Upper lobe of left lung (tissue), 6 donors: ENCODE results near the gene USPL1. TPM values are rescaled to one million over a fixed set of nuclear protein-coding genes. Genes with fewer than 3 reads are reported as not detected.

Experiments used
- ATAC-seq, 2 donors: fragments of 200-7000 bp; cut with Tn5 transposase; one replicate each; pipeline ENCODE4 v1.9.1; 2022; ENCODE audit warnings: mild to moderate bottlenecking in 2 of 2, moderate library complexity in 2 of 2; ENCODE audit not compliant: low FRiP score in 2 of 2
- DNase-seq, 2 donors: peaks; one replicate each; pipeline ENCODE4 v3.0.0-alpha.2; 2019 to 2020
- H3K27ac ChIP-seq, 4 donors: fragments of 200-600 bp; sonication (generic); one replicate each; pipeline ENCODE4 v1.5.1; 2016 to 2019
- H3K27me3 ChIP-seq, 4 donors: fragments of 200-600 bp; sonication (generic); one replicate each; pipeline ENCODE4 v1.5.1; 2017 to 2019
- H3K36me3 ChIP-seq, 4 donors: fragments of 200-600 bp; sonication (generic); one replicate each; pipeline ENCODE4 v1.5.1; 2016 to 2019
- H3K4me1 ChIP-seq, 4 donors: fragments of 200-600 bp; sonication (generic); one replicate each; pipeline ENCODE4 v1.5.1; 2018 to 2019
- H3K4me3 ChIP-seq, 4 donors: fragments of 200-600 bp; sonication (generic); one replicate each; pipeline ENCODE4 v1.5.1; 2017 to 2019; ENCODE audit warnings: mild to moderate bottlenecking in 2 of 4, moderate library complexity in 1 of 4
- H3K9me3 ChIP-seq, 4 donors: fragments of 200-600 bp; sonication (generic); one replicate each; pipeline ENCODE4 v1.5.1; 2018 to 2019
- CTCF ChIP-seq, 6 experiments: fragments of 450-650 bp in 4 of 6; fragments of 200-600 bp in 2 of 6; sonication (generic) in 2 of 6; IDR thresholded peaks; one replicate each; pipeline ENCODE4 v1.5.1; 2016 to 2019; ENCODE audit warnings: antibody characterized with exemption in 6 of 6
- EP300 ChIP-seq, 4 donors: sonication (generic); formaldehyde crosslinking; IDR thresholded peaks; one replicate each; pipeline ENCODE4 v1.5.1; 2017; ENCODE audit warnings: antibody characterized with exemption in 4 of 4, control low read depth in 2 of 4
- POLR2A ChIP-seq, 4 donors: fragments of 450-650 bp; IDR thresholded peaks; one replicate each; pipeline ENCODE4 v1.5.1; 2016 to 2017; ENCODE audit warnings: antibody characterized with exemption in 4 of 4, mild to moderate bottlenecking in 2 of 4
- POLR2AphosphoS5 ChIP-seq, 2 donors: sonication (generic); formaldehyde crosslinking; IDR thresholded peaks; one replicate each; pipeline ENCODE4 v1.5.1; 2017; ENCODE audit warnings: antibody characterized with exemption in 2 of 2
- WGBS, 2 donors: methylation state at CpG; one replicate each; pipeline ENCODE4 v1.1.5; 2017 to 2018; 5-methylcytosine and 5-hydroxymethylcytosine counted together
- total RNA-seq, 6 donors: library from RNA; depleted of rRNA in 4 of 6; stranded (reverse); fragments of >200 nt in 4 of 6; gene quantifications; one replicate each; pipeline versions ENCODE4 v1.1.0 to v1.2.1, GENCODE V29; 2016 to 2021
- donor health status: DM: no; HTN: no; CAD: no; lungs with moderate emphysema.
- donor health status: DM: no; HTN: yes; CAD: no; lungs with severe emphysema.

The USPL1 gene
- 10 to 100 TPM; 10.8 to 25.1 (median 16.2) TPM for total RNA-seq

DNA sequence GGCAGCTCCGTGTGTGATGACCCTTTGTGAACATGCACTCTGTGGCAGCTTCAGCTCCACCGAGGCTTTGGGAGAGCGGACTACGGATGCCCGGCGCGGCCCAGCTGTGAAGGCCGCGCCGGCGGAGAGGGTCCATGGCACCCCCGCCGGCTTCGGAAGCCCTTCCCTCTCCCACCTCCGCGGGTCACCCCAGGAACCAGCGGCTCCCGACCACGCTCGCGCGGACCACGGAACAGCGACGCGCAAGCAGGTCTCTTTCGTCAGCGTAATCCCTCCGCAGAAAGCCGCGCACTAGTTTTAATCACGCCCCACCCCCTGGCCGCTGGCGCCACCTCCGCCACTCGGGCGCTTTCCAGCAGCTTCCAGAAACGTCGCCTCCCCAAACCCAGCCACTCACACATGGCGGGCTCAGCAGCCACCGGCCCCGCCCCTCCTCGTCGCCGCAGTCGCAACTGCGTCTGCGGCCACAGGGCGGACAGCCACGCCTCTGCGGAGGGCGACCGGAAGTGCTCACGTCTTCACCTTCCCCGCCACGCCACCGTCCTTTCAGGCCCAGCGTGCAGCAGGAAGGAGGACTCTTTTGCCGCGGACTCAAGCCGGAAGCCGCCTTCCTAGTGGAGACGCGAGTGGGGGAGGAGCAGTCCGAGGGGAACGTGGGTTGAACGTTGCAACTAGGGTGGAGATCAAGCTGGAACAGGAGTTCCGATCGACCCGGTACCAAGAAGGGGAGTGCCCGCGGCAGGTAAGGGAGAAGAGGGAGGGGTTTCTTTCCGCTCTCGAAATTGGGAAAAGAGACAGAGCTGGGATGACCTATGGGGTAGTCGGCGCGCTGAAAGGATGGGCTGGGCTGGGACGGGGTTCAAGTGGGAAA is at the start of gene USPL1:
Gene USPL1, plus strand, starts transcription at position 606 of the 871 bp plus-strand sequence. CDS start 3,221 bp downstream, outside the sequence.
- Histone ChIP-seq H3K4me1 (peaks cover 24 to 31% (median 27%) of the 10 kb centered on the region in 4 donors), H3K36me3 (peaks cover 0 to 9% (median 0%) of the 10 kb centered on the region in 4 donors), H3K9me3 (no peaks in the 10 kb centered on the region), H3K27me3 (no peaks in the 10 kb centered on the region), H3K27ac (peak within 1 kb of the TSS; percentile 99 to 100 (median 99)), H3K4me3 (peak within 1 kb of the TSS; percentile 79 to 93 (median 84))
- peak; percentile 97 to 99 for ATAC-seq
- DNase-seq: peak; percentile 98 to 99
- TF ChIP-seq POLR2AphosphoS5 (IDR thresholded peaks at IDR 0.05) (peak; percentile 99), EP300 (IDR thresholded peaks at IDR 0.05) (peak in 2 of 4 donors; percentile 22 to 94), CTCF (IDR thresholded peaks at IDR 0.05) (peak; percentile 37 to 97 (median 88)), POLR2A (IDR thresholded peaks at IDR 0.05) (peak; percentile 67 to 98 (median 94))
- WGBS, 2 donors: 0% methylated on average over 24 to 76 of the region's 78 CpGs

DNA sequence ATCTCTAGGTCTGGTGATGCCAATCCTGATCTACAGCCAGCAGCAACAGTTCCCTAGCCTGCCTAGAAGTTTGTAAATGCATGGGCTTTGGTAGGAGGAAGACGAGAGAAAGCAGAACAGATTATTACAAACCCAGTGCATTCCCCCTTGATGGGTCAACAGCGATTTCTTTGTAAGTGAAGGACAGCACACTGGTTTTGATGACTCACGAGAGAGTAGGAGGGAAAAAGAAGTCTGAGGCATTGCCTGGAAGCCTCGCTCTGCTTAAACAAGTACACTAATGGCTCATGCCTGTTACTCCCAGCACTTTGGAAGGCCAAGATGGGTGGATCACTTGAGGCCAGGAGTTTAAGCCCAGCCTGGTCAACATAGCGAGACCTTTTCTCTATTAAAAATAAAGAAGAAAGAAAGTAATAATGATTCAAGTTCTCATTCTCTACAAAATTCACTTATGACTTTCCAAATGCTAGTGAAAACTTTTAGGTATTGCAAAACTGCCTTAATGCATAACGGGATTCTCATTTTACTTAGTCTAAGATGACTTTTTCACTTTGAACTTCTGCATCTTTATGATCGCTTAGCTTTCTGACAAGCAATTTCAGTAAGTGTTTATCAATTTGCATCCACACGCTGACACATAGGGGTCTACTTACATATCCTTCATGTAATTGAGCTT is 47.7 kb upstream of the USPL1 start:
- DNase-seq (no peak), ATAC-seq (peak in 1 of 2 donors; percentile 91)
- no peak overlapping the region for H3K4me3 ChIP-seq
- no peaks in the 10 kb centered on the region for H3K36me3 ChIP-seq
- TF ChIP-seq EP300 (IDR thresholded peaks at IDR 0.05) (no peak), CTCF (IDR thresholded peaks at IDR 0.05) (no peak), POLR2AphosphoS5 (IDR thresholded peaks at IDR 0.05) (no peak), POLR2A (IDR thresholded peaks at IDR 0.05) (no peak)
- H3K27ac ChIP-seq: no peak overlapping the region
- no peaks in the 10 kb centered on the region for H3K27me3 ChIP-seq
- WGBS, 2 donors: 78 to 79% methylated on average over 8 of the region's 8 CpGs
- H3K4me1 ChIP-seq: peaks cover 0 to 8% (median 6%) of the 10 kb centered on the region in 4 donors
- no peaks in the 10 kb centered on the region for H3K9me3 ChIP-seq

DNA sequence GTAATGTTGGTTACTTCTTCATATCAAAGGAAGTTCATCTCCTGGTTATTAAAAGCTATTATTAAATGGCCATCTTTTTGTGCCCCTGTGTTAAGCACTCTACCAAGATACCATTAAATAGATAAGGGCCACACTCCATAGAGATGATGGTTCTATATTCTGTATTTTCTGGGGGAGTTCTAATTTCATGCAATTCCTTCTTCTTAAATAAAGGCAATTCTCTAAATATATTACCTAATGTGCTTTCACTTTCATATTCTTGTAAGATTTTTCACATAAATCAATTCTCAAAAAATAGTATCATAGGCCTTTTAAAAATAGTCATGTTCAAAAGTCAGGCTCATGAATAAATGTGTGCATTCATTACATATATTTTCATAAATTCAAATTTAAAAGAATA is 47.0 kb upstream of the USPL1 start:
- ATAC-seq: no peak

GRCh38 chr13:30572859-30573275 is 44.9 kb upstream of the USPL1 start:
- H3K9me3 ChIP-seq: no peaks in the 10 kb centered on the region
- H3K4me1 ChIP-seq: peaks cover 0 to 8% (median 6%) of the 10 kb centered on the region in 4 donors
- DNase-seq (peak in 1 of 2 donors; percentile 35), ATAC-seq (no peak)
- H3K27ac ChIP-seq: peak overlapping the region; percentile 18 to 68 (median 56)
- no peaks in the 10 kb centered on the region for H3K36me3 ChIP-seq
- H3K27me3 ChIP-seq: no peaks in the 10 kb centered on the region
- TF ChIP-seq CTCF (IDR thresholded peaks at IDR 0.05): no peak
- no peak for TF ChIP-seq POLR2AphosphoS5 (IDR thresholded peaks at IDR 0.05)
- no peak for TF ChIP-seq EP300 (IDR thresholded peaks at IDR 0.05)
- no peak for TF ChIP-seq POLR2A (IDR thresholded peaks at IDR 0.05)
- WGBS, 2 donors: 3 to 4% methylated on average over 1 of the region's 1 CpG
- peak overlapping the region in 3 of 4 donors; percentile 14 to 41 (median 40) for H3K4me3 ChIP-seq

More for the DNA sequence above, 47.0 kb upstream of the USPL1 start:
- no peak for TF ChIP-seq POLR2AphosphoS5 (IDR thresholded peaks at IDR 0.05)
- TF ChIP-seq POLR2A (IDR thresholded peaks at IDR 0.05): no peak
- TF ChIP-seq CTCF (IDR thresholded peaks at IDR 0.05): no peak
- no peak for TF ChIP-seq EP300 (IDR thresholded peaks at IDR 0.05)
- no peak overlapping the region for H3K27ac ChIP-seq
- no peak overlapping the region for H3K4me3 ChIP-seq
- no peaks in the 10 kb centered on the region for H3K9me3 ChIP-seq
- no peak for DNase-seq
- H3K4me1 ChIP-seq: peaks cover 0 to 8% (median 6%) of the 10 kb centered on the region in 4 donors
- no peaks in the 10 kb centered on the region for H3K36me3 ChIP-seq
- H3K27me3 ChIP-seq: no peaks in the 10 kb centered on the region
